Endothelial cell of umbilical vein (primary cell): Measurements from ENCODE around the gene HDLBP. TPM values are rescaled to one million over a fixed set of nuclear protein-coding genes. Genes with fewer than 3 reads are reported as not detected.

Experiments used
- BruUV-seq: library from RNA; stranded (reverse); fragments of 400-500 nt; replicated peaks from 2 replicates; lab custom pipeline; 2021; lab: Mats Ljungman, UMichigan
- CTCF ChIA-PET: fragments of 300-600, 350-600 bp; sonication (Branson Sonifier 250); formaldehyde crosslinking; loops from one replicate; lab custom pipeline; 2021; ENCODE audit warnings: antibody characterized with exemption, inconsistent platforms; lab: Charles Lee
- POLR2A ChIA-PET: fragments of 300-600, 350-600 bp; sonication (Branson Sonifier 250); formaldehyde crosslinking; loops from one replicate; lab custom pipeline; 2021; ENCODE audit warnings: antibody characterized with exemption, inconsistent platforms; lab: Charles Lee
- DNase-seq: peaks from one replicate; pipeline ENCODE4 v3.0.0-alpha.2; 2011; ENCODE audit warnings: low read depth, low spot score
- FAIRE-seq: peaks from 2 replicates; lab custom pipeline; 2011; peaks lifted over from hg19 to GRCh38; lab: Jason Lieb, UNC
- H2AFZ ChIP-seq: 2 replicates; pipeline ENCODE4 v1.6.0; 2012; ENCODE audit warnings: low read depth, low read length, control low read depth, inconsistent platforms
- H3K27ac ChIP-seq: 2 replicates; pipeline ENCODE4 v1.5.1; 2011; ENCODE audit warnings: low read depth, mild to moderate bottlenecking, control low read depth, low read length, moderate library complexity; ENCODE audit not compliant: insufficient read depth
- H3K27me3 ChIP-seq, 2 experiments: 2 replicates each; pipeline versions ENCODE4 v1.6.0 to v1.6.1; 2011; ENCODE audit warnings: low read length in 2 of 2, mixed read lengths in 1 of 2; ENCODE audit not compliant: control insufficient read depth in 2 of 2, insufficient read depth in 2 of 2
- H3K36me3 ChIP-seq, 2 experiments: 2 replicates in 1 of 2; 3 replicates in 1 of 2; pipeline ENCODE4 v1.5.1; 2011; ENCODE audit warnings: low read length in 2 of 2, mild to moderate bottlenecking in 1 of 2, moderate library complexity in 1 of 2; ENCODE audit not compliant: control insufficient read depth in 2 of 2, insufficient read depth in 2 of 2; ENCODE audit errors: extremely low read depth in 1 of 2
- H3K4me1 ChIP-seq: 3 replicates; pipeline ENCODE4 v1.5.1; 2011; ENCODE audit warnings: mild to moderate bottlenecking, low read length; ENCODE audit not compliant: control insufficient read depth, insufficient read depth; ENCODE audit errors: extremely low read depth
- H3K4me2 ChIP-seq: 2 replicates; pipeline ENCODE4 v1.6.1; 2011; ENCODE audit warnings: low read length, control low read depth, mixed read lengths; ENCODE audit not compliant: insufficient read depth
- H3K4me3 ChIP-seq, 3 experiments: fragments of 200-600 bp in 1 of 3; sonication (generic), shearing (Covaris generic) in 1 of 3; replicated peaks in 1 of 3; 2 replicates each; pipeline ENCODE4 v1.5.1; 2011 to 2016; ENCODE audit warnings: control low read depth in 3 of 3, low read length in 3 of 3, mild to moderate bottlenecking in 2 of 3, inconsistent platforms in 1 of 3, low read depth in 1 of 3, moderate library complexity in 1 of 3; ENCODE audit not compliant: insufficient read depth in 1 of 3
- H3K79me2 ChIP-seq: 2 replicates; pipeline ENCODE4 v1.6.0; 2012; ENCODE audit warnings: low read length, inconsistent platforms; ENCODE audit not compliant: control insufficient read depth, insufficient read depth
- H3K9ac ChIP-seq: replicated peaks from 2 replicates; pipeline ENCODE3; 2011; ENCODE audit warnings: low read length, control low read depth; ENCODE audit not compliant: insufficient read depth; ENCODE audit errors: extremely low read depth
- H3K9me1 ChIP-seq: replicated peaks from 3 replicates; pipeline ENCODE4 v1.6.0; 2011; ENCODE audit warnings: mild to moderate bottlenecking, low read length; ENCODE audit not compliant: control insufficient read depth, insufficient read depth; ENCODE audit errors: extremely low read depth
- H3K9me3 ChIP-seq: replicated peaks from 2 replicates; pipeline ENCODE4 v1.5.1; 2012; ENCODE audit warnings: low read length, inconsistent platforms; ENCODE audit not compliant: control insufficient read depth, insufficient read depth
- H4K20me1 ChIP-seq: replicated peaks from 2 replicates; pipeline ENCODE3; 2011; ENCODE audit warnings: mild to moderate bottlenecking, low read length; ENCODE audit not compliant: control insufficient read depth, insufficient read depth; ENCODE audit errors: extremely low read depth
- EZH2 ChIP-seq: IDR thresholded peaks from 2 replicates; pipeline ENCODE4 v1.6.1; 2012; ENCODE audit warnings: borderline replicate concordance, low read depth, mild to moderate bottlenecking, moderate library complexity, low read length, inconsistent platforms; ENCODE audit not compliant: severe bottlenecking
- FOS ChIP-seq: IDR thresholded peaks from 2 replicates; pipeline ENCODE4 v1.6.1; 2011; ENCODE audit warnings: mild to moderate bottlenecking, low read length, moderate library complexity, borderline replicate concordance; ENCODE audit not compliant: insufficient read depth
- GATA2 ChIP-seq: IDR thresholded peaks from 2 replicates; pipeline ENCODE4 v1.7.0; 2011; ENCODE audit warnings: low read depth, mild to moderate bottlenecking, moderate library complexity, mixed read lengths, low read length; ENCODE audit not compliant: insufficient read length, insufficient read depth
- JUN ChIP-seq: IDR thresholded peaks from 2 replicates; pipeline ENCODE4 v1.6.1; 2011; ENCODE audit warnings: borderline replicate concordance, low read depth; ENCODE audit not compliant: insufficient read length, insufficient read depth
- MAX ChIP-seq: IDR thresholded peaks from 2 replicates; pipeline ENCODE4 v1.6.1; 2011; ENCODE audit not compliant: insufficient read depth, insufficient read length
- MYC ChIP-seq: IDR thresholded peaks from one replicate; pipeline ENCODE4 v1.6.1; 2011; ENCODE audit warnings: mild to moderate bottlenecking, low read depth, low read length
- POLR2A ChIP-seq: IDR thresholded peaks from 2 replicates; pipeline ENCODE4 v1.6.1; 2012; ENCODE audit warnings: low read depth, mild to moderate bottlenecking, control low read depth, low read length
- POLR2AphosphoS5 ChIP-seq: IDR thresholded peaks from 2 replicates; pipeline ENCODE4 v1.6.1; 2012; ENCODE audit warnings: low read depth, mild to moderate bottlenecking, control low read depth, low read length, moderate library complexity; ENCODE audit not compliant: insufficient read depth
- dilution Hi-C: fragments of 300-500 bp; cut with MboI; formaldehyde crosslinking; loops from one replicate; pipeline ENCODE4 v1.15.0; 2019; ENCODE audit warnings: low sequenced_read_pairs; ENCODE audit not compliant: extremely low pct_ligation_motif_present
- intact Hi-C: fragments of 100-400 bp; cut with micrococcal nuclease; formaldehyde crosslinking; loops from one replicate; pipeline ENCODE4 v1.10.0; 2022
- polyA plus RNA-seq, 4 experiments: library from polyadenylated mRNA; depleted of rRNA in 3 of 4; stranded (reverse) in 3 of 4; unstranded in 1 of 4; fragments of >200 nt; gene quantifications; 2 replicates each; pipeline versions ENCODE4 v1.2.1 to v1.2.3, GENCODE V29; 2011 to 2012; ENCODE audit warnings: missing spikeins in 1 of 4
- total RNA-seq: library from RNA; stranded (reverse); gene quantifications from 2 replicates; pipeline ENCODE4 v1.2.3, GENCODE V29; 2021
- TF ChIP-seq, protein P1 (sequence below), 2 donors: IDR thresholded peaks; 1 replicate in 1 of 2; 2 replicates in 1 of 2; pipeline ENCODE4 v1.5.1; 2011; ENCODE audit warnings: low read length in 2 of 2, mild to moderate bottlenecking in 2 of 2, moderate library complexity in 2 of 2, control low read depth in 1 of 2, inconsistent platforms in 1 of 2, low read depth in 1 of 2; ENCODE audit not compliant: insufficient read depth in 1 of 2; ENCODE audit errors: extremely low read depth in 1 of 2

HDLBP gene
- total and polyA plus RNA-seq, 2 donors (not counting 3 experiments of a cell fraction or from before 2014, with no cell fraction given): 379 to 569 TPM

DNA sequence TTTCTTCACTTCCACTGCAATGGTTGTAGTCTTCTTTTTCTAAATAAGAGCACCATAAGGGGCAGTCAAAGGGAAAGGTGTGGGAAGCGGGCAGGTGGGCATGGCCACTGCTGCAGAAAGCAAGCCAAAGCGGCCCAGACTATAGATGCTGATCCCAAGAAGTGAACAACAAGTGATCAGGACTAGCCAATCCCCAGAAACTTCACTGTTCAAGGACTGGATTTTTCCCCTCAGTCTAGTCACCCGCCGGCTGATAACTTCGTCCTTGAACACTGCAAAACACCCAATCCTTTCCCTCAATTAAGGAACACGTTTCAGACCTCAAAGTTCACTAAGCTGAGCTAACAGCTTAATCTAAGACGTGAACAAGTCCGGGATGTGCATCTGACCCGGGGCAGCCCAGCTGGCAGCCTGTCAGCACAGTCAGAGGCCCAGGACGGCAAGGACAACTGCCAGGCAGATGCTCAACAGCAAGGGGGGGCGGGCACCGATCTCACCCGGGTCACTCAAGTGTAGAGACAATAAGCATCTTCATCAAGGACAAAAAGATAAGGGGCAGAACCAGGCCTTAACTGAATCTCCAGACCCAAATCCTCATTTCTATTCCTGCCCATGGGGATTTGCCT lies 59.8 kb downstream of the HDLBP start:
- DNase-seq: no peak
- intact Hi-C loops: no loop called here
- peaks cover 36 to 55% of the 10 kb centered on the region in 2 experiments for H3K36me3 ChIP-seq
- no peak overlapping the region for H2AFZ ChIP-seq
- H3K27me3 ChIP-seq: no peaks in the 10 kb centered on the region
- BruUV-seq: no TSS peak
- TF ChIP-seq, protein P1, sequence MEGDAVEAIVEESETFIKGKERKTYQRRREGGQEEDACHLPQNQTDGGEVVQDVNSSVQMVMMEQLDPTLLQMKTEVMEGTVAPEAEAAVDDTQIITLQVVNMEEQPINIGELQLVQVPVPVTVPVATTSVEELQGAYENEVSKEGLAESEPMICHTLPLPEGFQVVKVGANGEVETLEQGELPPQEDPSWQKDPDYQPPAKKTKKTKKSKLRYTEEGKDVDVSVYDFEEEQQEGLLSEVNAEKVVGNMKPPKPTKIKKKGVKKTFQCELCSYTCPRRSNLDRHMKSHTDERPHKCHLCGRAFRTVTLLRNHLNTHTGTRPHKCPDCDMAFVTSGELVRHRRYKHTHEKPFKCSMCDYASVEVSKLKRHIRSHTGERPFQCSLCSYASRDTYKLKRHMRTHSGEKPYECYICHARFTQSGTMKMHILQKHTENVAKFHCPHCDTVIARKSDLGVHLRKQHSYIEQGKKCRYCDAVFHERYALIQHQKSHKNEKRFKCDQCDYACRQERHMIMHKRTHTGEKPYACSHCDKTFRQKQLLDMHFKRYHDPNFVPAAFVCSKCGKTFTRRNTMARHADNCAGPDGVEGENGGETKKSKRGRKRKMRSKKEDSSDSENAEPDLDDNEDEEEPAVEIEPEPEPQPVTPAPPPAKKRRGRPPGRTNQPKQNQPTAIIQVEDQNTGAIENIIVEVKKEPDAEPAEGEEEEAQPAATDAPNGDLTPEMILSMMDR (IDR thresholded peaks at IDR 0.05; ENCODE audit: extremely low read depth in 1 of 2, insufficient read depth in 1 of 2, low read depth in 1 of 2, low read length in 2 of 2): no peak
- TF ChIP-seq MAX (no peak), POLR2AphosphoS5 (no peak), JUN (no peak), FOS (no peak), MYC (no peak), GATA2 (no peak), POLR2A (no peak), EZH2 (no peak)
- H3K9ac ChIP-seq: no peak overlapping the region
- H3K4me1 ChIP-seq: peaks cover 11% of the 10 kb centered on the region
- H3K27ac ChIP-seq: no peak overlapping the region
- no peaks in the 10 kb centered on the region for H3K9me1 ChIP-seq
- no peaks in the 10 kb centered on the region for H4K20me1 ChIP-seq
- FAIRE-seq: no peak
- H3K4me2 ChIP-seq: no peak overlapping the region
- peaks cover 13% of the 10 kb centered on the region for H3K79me2 ChIP-seq
- POLR2A ChIA-PET: no interaction called here
- dilution Hi-C loops: no loop called here
- no peak overlapping the region for H3K4me3 ChIP-seq
- no peaks in the 10 kb centered on the region for H3K9me3 ChIP-seq
- CTCF ChIA-PET: no interaction called here
